Lower leg skin (tissue), 4 donors: ENCODE data around the gene ACY1. TPM values are rescaled to one million over a fixed set of nuclear protein-coding genes. Genes with fewer than 3 reads are reported as not detected.
A peak's percentile ranks its signal among the peaks of the same experiment; 100 is the strongest.

Experiments used
- DNase-seq, 2 donors: peaks; one replicate each; pipeline ENCODE4 v3.0.0-alpha.2; 2019; ENCODE audit warnings: low spot score in 2 of 2
- H3K4me3 ChIP-seq: fragments of 200-600 bp; sonication (generic); 2 replicates; pipeline ENCODE4 v1.5.1; 2017; ENCODE audit warnings: mild to moderate bottlenecking, low read depth; ENCODE audit not compliant: poor library complexity, severe bottlenecking
- CTCF ChIP-seq, 3 donors: fragments of 450-650 bp; IDR thresholded peaks; one replicate each; pipeline ENCODE4 v1.5.1; 2016; ENCODE audit warnings: antibody characterized with exemption in 3 of 3, mild to moderate bottlenecking in 3 of 3, moderate library complexity in 2 of 3
- POLR2A ChIP-seq, 2 donors: fragments of 450-650 bp; IDR thresholded peaks; one replicate each; pipeline ENCODE4 v1.6.1; 2016 to 2017; ENCODE audit warnings: antibody characterized with exemption in 2 of 2, mild to moderate bottlenecking in 1 of 2, moderate library complexity in 1 of 2
- WGBS, 2 donors: methylation state at CpG; one replicate each; pipeline ENCODE4 v1.1.5; 2018; 5-methylcytosine and 5-hydroxymethylcytosine counted together
- intact Hi-C: fragments of 100-400 bp; cut with DNase I; formaldehyde crosslinking; loops from one replicate; pipeline ENCODE4 v1.15.0; 2023; ENCODE audit warnings: low total_unique reads
- total RNA-seq, 4 donors: library from RNA; depleted of rRNA; stranded (reverse); fragments of >200 nt; gene quantifications; one replicate each; pipeline ENCODE4 v1.1.0, GENCODE V29; 2016

Gene ACY1
- total RNA-seq, 4 donors from 2014 or later: 16.2 to 44.2 (median 30.5) TPM

- TF ChIP-seq CTCF (IDR thresholded peaks at IDR 0.05): no peak
- no peak for TF ChIP-seq POLR2A (IDR thresholded peaks at IDR 0.05)
- peak within 1 kb of the TSS; percentile 30 for H3K4me3 ChIP-seq
- intact Hi-C loops: no loop called here
- DNase-seq: peak; percentile 64 to 93
- 0 to 1% methylated on average over 50 to 59 of the region's 63 CpGs for WGBS, 2 donors
These were observed 8.1 kb upstream of the ACY1 start, which contains the start of gene ABHD14A for GRCh38 chr3:51974963-51975851. ABHD14A (plus strand) TSS chr3:51975064; CDS start chr3:51975136, 72 bp downstream.

DNA sequence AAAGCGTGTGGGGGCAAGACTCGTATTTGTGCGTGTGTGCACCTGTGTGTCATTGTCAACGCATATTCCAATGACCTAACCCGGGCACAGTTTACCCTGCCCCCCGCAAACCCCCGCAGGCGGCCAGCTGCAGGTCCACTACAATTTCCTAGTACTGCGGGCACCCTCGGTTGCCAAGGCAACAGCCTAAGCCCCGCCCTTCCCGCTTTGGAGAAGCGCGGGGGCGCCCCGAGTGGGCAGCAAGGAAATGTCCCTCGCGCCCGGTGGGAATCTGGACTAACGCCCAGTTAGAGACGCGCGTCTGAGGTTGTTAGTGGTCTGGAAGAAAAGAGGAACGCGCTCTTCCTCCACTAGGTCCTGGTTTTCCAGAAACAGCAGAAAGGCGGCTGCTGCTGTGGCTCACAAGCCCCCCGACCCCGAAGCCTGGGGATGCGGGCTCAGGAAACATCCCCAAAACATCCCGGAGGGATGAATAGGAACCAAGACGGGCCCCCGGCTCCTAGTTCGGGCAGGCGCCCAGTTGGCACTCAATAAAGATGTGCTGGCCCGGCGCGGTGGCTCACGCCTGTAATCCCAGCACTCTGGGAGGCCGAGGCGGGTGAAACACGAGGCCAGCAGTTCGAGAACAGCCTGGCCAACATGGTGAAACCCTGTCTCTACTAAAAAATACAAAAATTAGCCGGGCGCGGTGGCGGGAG, 7.3 kb upstream of the ACY1 start:
- whole genome bisulfite sequencing, 2 donors: 42 to 48% methylated on average over 46 of the region's 46 CpGs
- TF ChIP-seq POLR2A (IDR thresholded peaks at IDR 0.05): no peak
- no peak for TF ChIP-seq CTCF (IDR thresholded peaks at IDR 0.05)
- intact Hi-C loops: no loop called here
- H3K4me3 ChIP-seq: no peak overlapping the region
- DNase-seq: peak; percentile 66 to 94

DNA sequence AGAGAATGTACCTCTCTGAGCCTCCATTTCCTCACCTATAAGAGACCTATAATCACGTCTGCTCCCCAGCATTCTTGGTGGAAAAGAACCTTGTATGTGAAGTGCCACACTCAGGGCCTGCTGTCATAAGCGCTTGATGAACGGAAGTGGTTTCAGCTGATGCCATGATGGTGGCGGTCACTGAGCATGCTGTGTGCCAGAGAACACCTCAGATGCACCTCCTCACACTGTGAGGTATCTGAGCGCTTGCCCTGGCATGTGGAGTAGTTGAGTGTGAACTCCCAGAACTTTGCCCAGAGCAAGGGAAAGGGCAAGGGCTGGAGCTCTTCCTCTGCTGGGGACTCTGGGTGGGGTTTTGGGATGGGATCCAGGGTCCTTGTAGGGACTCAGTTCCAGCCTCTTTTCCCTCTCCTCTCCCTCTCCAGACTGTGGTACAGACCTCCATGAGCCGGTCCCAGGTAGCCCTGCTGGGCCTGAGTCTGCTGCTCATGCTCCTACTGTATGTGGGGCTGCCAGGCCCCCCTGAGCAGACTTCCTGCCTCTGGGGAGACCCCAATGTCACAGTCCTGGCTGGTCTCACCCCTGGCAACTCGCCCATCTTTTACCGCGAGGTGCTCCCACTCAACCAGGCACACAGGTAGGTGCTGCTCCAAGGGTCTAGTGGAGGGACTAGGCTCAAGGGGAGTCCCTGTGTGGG, 5.7 kb upstream of the ACY1 start:
- intact Hi-C loops: no loop called here
- 59 to 79% methylated on average over 9 of the region's 9 CpGs for WGBS, 2 donors
- DNase-seq: peak in 1 of 2 donors; percentile 78

DNA sequence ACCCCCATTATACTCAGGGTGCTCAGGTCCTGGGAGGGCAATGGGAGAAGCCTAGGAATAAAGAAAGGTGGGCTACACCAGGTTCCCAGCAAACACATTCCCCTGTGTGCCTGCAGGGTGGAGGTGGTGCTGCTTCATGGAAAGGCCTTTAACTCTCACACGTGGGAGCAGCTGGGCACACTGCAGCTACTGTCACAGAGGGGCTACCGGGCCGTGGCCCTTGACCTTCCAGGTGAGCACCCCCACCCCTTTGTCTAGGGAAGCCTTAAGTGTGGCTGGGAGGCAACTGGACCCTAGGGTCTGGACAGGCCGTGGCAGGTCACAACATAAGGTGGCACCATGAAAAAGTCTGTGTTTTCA, 5.2 kb upstream of the ACY1 start:
- DNase-seq: peak in 1 of 2 donors; percentile 83
- WGBS, 2 donors: 67 to 78% methylated on average over 4 of the region's 4 CpGs
- intact Hi-C loops: no loop called here
- TF ChIP-seq POLR2A (IDR thresholded peaks at IDR 0.05) (no peak), CTCF (IDR thresholded peaks at IDR 0.05) (no peak)
- no peak overlapping the region for H3K4me3 ChIP-seq

More for the DNA sequence above, 5.7 kb upstream of the ACY1 start:
- no peak for TF ChIP-seq POLR2A (IDR thresholded peaks at IDR 0.05)
- no peak for TF ChIP-seq CTCF (IDR thresholded peaks at IDR 0.05)
- H3K4me3 ChIP-seq: no peak overlapping the region

DNA sequence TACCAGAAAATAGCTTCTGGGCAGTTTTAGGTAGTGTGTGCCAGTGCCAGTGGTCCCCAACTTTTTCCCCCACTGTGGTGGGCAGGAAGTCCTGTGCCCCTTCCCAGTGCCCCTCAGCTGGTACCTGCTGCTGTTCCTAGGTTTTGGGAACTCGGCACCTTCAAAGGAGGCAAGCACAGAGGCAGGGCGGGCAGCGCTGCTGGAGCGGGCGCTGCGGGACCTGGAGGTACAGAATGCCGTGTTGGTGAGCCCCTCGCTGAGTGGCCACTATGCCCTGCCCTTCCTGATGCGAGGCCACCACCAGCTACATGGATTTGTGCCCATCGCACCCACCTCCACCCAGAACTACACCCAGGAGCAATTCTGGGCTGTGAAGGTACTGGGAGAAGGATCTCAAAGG, 3.1 kb upstream of the ACY1 start:
- H3K4me3 ChIP-seq: no peak overlapping the region
- 98 to 100% methylated on average over 10 of the region's 10 CpGs for WGBS, 2 donors
- intact Hi-C loops: no loop called here
- TF ChIP-seq CTCF (IDR thresholded peaks at IDR 0.05) (no peak), POLR2A (IDR thresholded peaks at IDR 0.05) (no peak)
- no peak for DNase-seq
